ENCODE results near the gene LRRC17.

LRRC17 gene

DNA sequence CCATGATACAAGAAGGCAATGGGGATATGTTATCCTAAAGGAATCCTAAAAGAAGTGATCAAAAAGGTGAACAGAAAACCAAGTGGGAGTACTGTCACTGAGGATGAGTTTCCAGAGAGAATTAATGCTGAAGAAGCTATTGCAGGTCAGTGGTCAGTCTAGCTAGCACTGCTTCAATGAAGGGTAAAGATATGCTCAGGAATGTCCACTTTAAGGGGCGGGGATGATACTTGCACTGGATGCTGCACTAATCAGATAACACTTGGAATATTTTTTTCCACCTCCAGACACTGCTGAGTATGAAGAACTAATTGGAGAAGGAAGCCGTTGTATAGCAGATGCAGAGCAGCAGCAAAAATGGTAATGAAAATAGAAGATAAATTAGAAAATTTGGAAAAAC is 75.3 kb downstream of the LRRC17 start:
- no peak for DNase-seq (ENCODE audit: low spot score)

DNA sequence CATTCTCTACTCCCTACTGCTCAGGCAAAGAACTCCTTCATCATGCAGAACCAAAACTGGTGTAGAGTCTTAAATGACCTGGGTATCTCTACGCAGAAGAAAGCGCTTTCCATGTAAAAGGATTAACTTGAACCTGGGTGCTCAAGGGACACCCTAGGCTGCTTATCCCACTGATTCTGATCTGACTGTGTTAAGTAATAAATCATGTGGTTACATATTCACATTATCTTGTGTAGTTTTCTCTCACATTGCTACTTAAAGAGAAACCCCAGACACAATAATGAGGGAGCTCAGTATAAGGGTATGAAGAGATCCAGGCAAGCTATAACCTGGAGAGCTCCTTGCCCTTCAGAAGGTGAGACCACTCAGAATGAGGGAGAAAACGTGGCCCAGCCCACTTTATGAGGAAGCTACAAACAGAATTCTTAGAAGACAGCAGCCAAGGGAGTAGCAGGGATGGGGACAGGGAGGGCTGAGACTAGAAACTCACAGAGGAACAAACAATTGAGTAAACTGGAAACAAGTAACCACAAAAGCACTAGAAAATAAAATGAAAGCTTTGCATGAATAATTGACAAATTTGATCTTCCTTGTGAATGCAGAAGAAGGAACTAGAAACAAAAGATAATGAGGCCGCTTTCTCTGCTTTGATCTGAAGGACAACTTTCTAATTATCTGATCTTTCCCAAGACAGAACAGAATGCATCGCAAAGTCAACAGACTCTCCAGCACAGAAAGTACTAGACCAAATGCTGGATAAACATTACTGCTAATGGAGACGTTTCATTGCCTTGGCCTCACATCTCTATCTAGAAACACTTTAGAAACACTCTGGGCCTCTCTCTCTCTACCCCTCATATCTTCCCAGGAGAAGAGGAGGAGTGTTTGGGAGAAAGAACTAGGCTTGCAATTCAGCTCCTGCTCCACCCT is 76.1 kb downstream of the LRRC17 start:
- no peak for DNase-seq (ENCODE audit: low spot score)

DNA sequence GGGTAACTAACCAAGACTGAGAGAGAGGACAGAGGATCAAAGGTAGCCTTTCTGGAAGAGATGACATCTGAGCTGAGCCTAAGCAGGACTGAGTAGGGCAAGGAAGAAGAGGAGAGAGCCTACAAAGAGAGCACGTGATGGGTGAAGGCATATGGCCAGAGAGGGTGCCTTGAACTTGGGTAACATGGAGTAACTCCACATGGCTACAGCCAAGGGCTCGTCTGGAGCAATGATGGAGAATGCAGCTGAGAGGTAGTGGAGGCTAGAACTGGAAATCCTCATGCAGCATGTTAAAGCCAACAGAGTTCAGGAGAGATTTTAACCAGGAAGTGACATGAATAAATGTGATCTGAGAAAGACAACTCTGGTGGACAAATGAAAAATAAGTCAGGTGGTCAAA is 77.8 kb downstream of the LRRC17 start:
- no peak for DNase-seq (ENCODE audit: low spot score)

DNA sequence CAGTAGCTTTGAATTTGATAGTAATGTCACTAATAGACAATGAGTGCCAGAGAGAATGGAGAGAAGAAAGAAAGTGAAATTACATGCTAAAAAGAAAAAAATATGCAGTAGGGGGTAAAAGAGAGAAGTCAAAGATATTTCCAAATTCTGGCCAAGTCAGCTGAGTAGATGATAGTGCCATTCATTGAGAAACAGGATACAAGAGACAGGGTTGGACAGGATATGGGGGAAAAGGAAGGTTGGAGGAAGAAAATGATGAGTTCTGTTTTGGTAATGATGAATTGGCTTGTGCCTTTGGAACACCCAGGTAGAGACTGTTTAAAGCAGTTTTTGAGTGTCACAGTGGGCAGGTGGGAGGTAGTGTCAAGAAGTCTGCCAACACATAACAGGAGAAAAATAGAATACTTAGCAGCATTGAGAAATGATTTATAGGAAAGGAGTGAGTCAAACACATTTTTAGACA is 78.3 kb downstream of the LRRC17 start:
- no peak for DNase-seq (ENCODE audit: low spot score)

DNA sequence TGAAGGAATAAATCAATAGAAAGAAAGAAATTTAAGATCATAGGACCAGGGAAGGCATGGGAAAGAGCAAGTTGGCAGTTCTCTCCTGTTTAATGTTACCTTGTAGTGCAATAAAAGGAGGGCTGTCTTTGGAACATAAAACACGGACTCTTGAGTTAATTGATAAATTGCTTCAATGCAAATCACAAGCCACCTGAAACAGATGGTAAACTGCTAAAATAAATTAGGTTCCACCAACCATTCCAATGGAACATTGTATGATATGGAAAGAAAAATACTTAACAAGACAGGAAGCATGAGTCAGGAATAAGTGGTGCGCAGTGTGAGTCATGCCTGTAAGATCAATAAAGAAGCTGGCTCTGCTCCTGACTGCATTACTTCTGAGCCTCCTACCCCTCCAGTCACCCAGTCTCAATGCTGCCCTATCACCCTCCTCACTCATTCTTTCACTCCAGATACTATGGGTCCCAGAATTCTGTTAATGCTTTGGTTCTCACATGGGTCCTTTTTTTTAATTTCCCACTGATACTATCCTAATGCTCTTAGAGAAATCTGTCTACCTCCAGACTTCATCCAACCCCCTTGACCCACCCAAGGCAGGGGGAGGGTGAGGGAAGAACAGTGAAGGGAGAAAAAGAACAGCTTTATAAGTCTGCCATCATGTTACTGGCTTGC is 78.9 kb downstream of the LRRC17 start:
- DNase-seq (ENCODE audit: low spot score) = no peak

DNA sequence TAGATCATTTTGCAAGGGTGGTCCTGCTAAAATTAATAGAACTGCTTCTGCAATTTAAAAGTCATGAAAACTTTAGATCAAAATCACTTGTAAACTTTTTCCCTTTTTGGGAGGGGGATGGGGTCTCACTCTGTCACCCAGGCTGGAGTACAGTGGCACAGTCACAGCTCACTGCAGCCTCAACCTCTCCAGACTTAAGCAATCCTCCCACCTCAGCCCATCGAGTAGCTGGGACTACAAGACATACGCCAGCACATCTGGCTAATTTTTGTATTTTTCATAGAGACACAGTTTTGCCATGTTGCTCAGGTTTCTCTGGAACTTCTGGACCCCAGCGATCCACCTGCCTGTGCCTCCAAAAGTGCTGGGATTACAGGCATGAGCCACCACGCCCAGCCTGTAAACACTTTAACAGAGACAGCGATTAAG is 79.7 kb downstream of the LRRC17 start:
- no peak for DNase-seq (ENCODE audit: low spot score)

DNA sequence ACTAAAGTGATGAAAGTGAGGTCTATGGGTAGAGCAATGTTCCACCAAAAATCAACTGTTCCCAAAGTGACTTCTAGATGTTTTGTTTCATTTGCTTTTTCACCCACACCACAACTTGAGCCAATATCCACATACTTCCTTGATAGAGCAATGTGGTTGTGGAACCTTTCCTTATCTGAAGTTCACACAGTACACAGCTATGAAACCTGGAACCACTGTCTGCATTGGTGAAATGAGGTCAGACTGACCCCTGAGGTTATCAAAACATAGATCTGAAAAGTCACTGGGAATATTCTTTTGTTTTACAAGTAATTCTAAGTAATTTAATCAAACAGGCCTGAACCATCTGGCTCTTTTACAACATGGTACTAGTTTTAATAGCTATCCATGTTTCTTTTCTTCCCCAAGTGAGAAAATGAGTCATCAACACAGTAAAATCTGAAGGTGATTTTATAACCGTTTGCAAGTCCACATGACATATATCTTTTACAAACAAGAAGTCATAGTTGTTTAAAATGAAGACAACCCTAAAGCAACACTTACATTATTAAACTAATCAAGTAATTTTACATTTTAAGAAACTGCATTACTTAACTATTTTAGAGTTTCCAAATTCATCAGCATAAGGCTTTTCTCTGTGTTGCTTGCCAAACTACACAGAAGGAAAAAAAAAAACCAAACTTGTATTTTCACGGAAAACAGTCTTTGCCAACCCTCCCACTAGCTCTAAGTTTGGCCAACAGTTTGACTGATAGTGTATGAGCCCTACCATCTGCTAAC is 80.3 kb downstream of the LRRC17 start:
- DNase-seq (ENCODE audit: low spot score) = no peak

DNA sequence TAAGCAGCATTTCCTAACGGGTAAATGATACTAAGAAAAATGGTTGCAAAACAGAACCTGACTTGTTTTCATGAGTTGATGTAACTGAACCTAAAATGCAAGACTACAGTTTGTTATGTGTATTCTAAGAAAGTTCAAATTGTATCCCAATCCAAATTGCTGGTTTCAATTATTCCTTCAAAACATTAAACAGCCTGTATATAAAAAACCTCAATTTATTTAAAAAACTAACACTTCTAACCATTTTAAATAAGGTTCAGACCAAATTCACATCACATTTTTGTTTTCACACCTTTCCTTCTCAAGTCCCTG is 80.9 kb downstream of the LRRC17 start:
- no peak for DNase-seq (ENCODE audit: low spot score)

DNA sequence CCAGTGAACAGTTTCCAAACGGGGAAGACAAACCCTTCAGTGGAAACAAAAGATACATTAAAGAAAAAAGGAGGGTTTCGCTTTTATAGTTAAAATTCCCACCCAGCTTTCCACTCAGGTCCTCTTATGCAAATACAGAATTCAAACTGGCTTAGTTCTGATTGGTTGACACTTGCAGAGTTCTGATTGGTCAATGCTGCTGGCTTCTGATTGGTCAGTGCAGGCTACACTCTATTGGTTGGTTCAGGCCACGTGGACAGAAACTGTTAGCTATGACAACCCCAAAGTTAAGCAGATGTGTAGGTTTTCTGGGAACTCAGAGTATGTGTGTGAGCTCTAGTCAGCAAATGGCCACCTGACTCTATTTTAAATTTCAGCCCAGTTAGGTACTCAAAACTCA is 81.8 kb downstream of the LRRC17 start:
- no peak for DNase-seq (ENCODE audit: low spot score)

Measured in left forelimb (tissue), 1 donor.